Measurements from ENCODE around the gene GNA12.

DNA sequence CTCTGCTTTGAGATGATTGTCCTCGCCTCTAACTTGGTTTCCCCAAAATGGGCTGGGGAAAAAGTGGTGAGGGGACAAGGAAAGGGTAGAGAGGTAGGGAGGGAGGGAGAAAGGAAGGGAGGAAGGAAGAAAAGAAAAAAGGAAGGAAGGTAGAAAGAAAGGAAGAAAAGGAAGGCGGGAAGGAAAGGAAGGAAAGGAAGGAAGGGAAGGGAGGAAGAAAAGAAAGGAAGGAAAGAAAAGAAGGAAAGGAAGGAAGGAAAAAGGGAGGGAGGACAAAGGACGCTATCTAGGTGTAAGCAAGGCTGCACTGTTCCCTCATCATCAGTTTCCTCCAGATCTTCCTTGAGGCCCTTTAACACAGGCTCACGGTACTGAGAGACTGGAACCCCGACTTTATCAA lies 2.2 kb downstream of the GNA12 start:
- TF ChIP-seq, protein P1, sequence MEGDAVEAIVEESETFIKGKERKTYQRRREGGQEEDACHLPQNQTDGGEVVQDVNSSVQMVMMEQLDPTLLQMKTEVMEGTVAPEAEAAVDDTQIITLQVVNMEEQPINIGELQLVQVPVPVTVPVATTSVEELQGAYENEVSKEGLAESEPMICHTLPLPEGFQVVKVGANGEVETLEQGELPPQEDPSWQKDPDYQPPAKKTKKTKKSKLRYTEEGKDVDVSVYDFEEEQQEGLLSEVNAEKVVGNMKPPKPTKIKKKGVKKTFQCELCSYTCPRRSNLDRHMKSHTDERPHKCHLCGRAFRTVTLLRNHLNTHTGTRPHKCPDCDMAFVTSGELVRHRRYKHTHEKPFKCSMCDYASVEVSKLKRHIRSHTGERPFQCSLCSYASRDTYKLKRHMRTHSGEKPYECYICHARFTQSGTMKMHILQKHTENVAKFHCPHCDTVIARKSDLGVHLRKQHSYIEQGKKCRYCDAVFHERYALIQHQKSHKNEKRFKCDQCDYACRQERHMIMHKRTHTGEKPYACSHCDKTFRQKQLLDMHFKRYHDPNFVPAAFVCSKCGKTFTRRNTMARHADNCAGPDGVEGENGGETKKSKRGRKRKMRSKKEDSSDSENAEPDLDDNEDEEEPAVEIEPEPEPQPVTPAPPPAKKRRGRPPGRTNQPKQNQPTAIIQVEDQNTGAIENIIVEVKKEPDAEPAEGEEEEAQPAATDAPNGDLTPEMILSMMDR (conservative IDR thresholded peaks at IDR 0.05; ENCODE audit: low read depth, low read length): no peak
- no peak for TF ChIP-seq EZH2phosphoT487 (IDR thresholded peaks at IDR 0.05; ENCODE audit: borderline replicate concordance, low read length)
- no peak for TF ChIP-seq EZH2 (IDR thresholded peaks at IDR 0.05; ENCODE audit: low read length, unreplicated experiment)

All from PC-3 (cell line).